SU-DHL-6 (cell line): ENCODE measurements around the gene NUB1.

Experiments used
- CTCF ChIP-seq: fragments of 200-600 bp; sonication (generic); IDR thresholded peaks from one replicate; pipeline ENCODE4 v1.5.1; 2017; ENCODE audit warnings: antibody characterized with exemption, mild to moderate bottlenecking, low read length, moderate library complexity; ENCODE audit not compliant: insufficient read depth, poor library complexity, severe bottlenecking
- EZH2phosphoT487 ChIP-seq: fragments of 200-600 bp; sonication (generic), shearing (Covaris generic); conservative IDR thresholded peaks from 2 replicates; pipeline ENCODE4 v1.6.1; 2018; ENCODE audit warnings: mild to moderate bottlenecking, antibody characterized with exemption, low read length, moderate library complexity, mixed read lengths

DNA sequence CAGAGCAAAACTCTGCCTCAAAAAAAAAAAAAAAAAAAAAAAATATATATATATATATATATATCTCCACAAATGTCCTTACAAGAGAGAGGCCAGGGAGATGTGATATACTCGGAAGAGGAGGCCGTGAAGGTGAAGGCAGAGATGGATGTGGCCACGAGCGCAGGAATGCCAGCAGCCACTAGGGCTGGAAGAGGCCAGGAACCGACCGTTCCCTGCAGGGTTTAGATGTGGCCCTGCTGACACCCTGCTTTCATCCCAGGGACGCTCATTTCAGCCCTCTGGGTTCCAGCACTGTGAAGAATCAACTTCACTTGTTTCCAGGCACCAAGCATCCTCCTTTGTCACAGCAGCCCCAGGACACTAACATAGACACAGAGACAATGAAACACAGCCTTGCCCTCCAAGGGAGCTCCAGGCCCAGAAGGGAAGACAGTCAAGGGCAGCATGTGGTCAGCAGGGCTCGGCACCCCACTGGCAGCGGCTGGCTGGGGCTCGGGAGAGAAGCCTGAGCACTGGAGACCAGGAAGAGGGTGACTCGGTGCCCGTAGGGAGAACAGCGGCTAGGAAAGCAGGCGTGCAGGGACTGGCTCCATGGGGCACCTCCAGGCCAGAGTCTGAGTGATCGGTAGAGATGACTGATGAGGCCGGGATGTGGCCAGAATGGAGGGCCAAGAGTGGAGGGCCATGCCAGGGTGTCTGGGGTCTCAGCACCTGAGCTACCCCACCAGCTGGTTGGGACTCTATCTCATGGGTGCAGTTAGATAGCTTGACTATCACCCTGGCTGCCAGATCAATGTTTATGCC, 60.6 kb downstream of the NUB1 start:
- TF ChIP-seq CTCF: no peak
- no peak for TF ChIP-seq EZH2phosphoT487
